ENCODE data around the gene CD4.
"Not testable (repeated sequence)": the region's sequence is repeated elsewhere in the genome, so short reads cannot be mapped to it uniquely, and the experiment has no call there.

The CD4 gene

DNA sequence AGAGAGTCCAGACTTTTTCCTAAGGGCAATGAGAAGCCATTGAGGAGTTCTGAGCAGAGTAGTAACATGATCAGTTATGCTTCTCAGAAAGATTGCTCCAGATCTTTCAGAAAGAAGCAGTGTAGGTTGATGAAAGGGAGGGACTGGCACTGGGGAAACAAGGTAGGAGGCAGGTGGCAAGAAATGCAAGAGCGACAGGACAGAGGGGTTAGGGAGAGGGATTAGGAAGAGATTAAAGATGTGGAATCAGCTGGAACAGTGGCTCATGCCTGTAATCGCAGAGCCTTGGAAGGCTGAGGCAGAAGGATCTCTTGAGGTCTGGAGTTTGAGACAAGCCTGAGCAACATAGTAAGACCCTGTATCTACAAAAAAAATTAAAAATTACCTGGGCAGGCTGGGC lies 58.3 kb downstream of the CD4 start:
- no peak for DNase-seq

DNA sequence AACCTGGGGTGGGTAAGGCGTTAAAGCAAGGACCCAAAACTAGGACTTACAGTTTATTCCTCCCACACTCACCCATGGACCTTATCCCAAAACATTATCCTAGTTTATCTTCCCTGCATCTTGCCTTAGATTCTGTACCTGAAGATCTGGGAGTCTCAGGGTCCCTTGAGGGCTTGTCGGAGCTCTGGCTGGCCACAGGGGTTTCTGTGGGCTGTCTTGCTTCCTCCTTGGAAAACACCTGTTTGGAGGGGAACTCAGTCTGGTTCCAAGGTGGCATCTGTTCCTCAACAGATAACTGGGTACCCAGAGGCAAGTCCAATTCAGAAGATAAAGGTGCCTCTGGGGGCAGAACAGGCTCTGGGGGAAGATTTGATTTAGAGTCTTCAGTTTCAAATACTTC lies 60.1 kb downstream of the CD4 start:
- DNase-seq = no peak

DNA sequence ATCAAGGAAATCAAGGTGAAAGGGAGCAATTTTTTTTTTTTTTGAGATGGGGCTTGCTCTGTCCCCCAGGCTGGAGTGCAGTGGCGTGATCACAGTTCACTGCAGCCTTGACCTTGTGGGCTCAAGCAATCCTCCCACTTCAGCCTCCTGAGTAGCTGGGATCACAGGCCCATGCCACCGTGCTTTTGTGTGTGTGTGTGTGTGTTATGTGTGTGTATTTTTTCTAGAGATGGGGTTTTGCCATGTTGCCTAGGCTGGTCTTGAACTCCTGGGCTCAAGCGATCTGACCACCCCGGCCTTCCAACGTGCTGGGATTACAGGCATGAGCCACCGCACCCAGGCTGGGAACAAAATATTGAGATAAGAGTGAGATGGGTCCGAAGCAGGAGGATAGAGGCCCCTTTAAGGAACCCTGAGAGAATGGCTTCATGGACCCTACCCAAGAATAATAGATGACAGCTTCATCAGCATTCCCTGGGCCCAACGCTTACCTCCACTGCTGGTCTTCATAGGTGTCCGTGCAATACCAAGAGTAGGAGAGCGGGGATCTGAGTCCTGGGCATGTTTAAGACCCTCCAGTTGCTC lies 60.7 kb downstream of the CD4 start:
- no peak for DNase-seq

DNA sequence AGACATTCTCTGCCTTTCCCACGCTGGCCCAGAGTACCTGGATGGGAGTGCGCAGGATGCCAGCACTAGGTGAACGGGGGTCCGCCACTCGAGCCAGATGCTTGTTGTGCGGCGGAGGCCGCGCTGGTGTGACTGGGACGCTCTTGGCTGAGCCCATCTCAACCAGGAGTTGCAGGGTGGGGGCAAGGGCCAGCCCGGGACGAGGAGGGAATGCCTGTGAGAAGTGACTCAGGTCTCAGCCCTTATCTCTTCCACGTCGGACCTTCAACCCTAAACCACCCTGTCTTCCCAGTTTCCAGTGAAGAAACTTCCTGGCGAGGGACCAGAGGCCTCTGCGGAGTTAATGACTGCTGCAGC lies 61.4 kb downstream of the CD4 start:
- peak in 1 of 14 donors; percentile 51 for DNase-seq

DNA sequence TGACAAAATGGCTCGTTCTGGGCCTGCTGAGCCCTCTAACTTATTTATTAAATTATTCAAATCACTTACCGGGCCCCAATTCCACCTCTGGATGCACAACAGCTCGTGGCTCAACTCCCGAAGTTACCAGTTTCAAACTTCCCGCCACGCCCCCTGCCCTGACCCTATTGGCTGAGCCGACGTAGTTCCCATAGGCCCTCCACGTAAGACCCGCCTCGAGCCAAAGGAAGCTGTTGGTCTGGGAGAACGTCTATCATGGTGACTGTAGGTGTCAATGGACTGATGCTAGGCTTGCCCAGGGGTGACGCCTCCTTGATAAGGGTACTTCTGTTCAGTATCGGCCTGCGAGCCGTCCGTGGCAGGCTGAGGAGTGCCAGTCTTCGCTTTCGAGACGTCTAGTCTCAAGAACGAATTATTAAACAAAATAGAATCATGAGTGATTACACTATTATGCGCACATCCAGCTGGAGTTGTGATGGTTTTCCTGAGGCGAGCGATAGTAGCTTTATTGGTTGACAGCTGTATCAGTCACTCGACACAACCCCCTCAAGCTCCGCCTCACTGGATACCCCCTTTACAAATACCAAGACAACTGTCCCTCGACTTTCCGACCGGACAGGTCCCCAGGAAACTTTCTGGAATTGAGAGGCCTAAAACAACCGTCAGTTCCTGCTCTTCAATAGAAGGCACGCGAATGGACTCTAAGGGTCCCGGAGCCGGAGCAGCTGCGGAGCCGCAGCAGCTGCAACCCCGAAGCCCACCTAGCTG lies 62.0 kb downstream of the CD4 start, which contains the start of gene CDCA3:
Gene CDCA3, minus strand, starts transcription at position 134 of the 768 bp plus-strand sequence. CDS start 334 bp downstream, outside the sequence.
- DNase-seq = peak in 13 of 14 donors; percentile 47 to 94 (median 87)

DNA sequence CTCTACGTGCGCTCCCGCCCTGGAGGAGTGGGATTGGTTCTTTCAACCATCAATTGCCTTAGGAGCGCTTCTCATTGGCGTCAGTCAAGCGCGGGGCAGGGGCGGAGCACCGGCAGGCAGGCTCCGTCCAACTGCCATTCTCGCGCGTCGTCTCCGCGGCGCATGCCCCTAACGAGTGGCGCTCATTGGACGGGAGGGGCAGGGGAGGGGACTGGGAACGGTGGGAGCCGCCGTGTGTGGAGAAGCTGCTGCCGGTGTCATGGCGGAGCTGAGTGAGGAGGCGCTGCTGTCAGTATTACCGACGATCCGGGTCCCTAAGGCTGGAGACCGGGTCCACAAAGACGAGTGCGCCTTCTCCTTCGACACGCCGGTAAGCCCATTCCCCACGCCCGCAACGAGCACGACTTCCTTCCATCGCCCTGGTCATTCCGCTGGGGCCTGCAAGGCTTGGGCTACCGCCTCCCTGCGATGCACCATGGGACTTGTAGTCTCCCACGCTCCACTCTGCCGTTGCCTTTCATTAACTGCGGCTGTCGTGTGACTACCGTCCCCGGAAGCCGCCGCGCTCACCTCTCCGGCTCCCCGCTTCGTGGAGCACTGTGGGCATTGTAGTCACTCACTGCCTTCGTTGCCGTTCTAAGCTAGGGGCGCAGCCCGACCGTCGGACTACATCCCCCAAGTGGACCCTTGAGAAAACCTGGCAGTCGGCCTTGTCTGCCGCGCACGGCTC lies 62.8 kb downstream of the CD4 start, which contains the start of gene USP5:
Gene USP5, plus strand, starts transcription at position 230 of the 730 bp plus-strand sequence. Its CDS starts 30 bp downstream, at position 260.
- DNase-seq = peak; percentile 98 to 100 (median 100)

DNA sequence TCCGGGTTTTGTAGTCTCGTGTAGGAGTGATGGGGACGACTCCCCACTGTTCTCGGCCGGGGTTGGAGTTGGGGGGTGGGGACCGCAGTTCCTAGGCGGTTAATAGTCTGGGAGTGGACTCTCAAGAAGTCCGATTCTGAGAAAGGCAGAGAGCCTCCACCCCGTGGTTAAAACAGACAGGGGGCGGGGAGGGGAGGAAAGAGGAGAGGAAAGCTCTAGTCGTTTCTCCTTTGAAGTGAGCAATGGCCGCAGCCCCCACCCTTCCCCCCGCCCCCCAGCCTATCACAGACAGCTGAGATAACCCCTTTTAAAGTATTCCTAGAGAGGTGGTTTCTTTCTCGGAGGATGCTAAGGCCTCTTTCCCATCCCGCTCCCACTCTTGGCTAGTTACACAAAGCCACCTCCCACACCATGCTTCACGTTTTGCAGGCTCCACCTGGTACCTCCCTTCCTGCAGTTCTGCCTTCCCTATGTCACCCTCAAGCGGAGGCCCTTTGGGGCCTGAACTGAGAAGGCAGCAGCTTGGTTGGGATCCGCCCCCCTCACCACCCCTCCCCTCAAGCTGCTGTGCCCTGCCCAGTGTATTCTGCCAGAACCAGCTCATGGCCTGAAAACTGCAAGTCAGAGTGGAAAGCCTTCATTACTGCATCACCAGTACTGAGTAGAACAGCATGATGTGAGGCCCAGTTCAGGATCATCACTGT lies 63.5 kb downstream of the CD4 start:
- DNase-seq = peak in 8 of 14 donors; percentile 50 to 72 (median 60)

DNA sequence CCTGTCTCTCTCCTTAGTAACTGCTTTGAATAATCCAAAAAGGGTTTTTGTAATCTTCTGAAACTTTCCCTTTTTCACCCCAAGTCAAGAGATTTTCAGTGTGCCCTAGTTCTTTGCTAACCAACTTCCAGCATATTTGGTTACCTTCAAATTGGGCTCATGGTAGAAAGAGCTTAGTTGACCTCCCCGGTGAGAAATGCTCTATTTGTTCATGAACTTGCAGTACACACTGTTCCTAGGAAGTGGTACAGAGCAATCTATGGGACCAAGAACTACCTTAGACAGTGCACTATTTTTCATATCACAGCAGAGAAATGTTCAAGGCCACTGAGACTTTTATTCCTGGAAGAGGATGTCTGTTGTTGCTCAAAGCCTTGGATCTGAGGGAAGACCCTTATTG lies 64.3 kb downstream of the CD4 start:
- DNase-seq = no peak

DNA sequence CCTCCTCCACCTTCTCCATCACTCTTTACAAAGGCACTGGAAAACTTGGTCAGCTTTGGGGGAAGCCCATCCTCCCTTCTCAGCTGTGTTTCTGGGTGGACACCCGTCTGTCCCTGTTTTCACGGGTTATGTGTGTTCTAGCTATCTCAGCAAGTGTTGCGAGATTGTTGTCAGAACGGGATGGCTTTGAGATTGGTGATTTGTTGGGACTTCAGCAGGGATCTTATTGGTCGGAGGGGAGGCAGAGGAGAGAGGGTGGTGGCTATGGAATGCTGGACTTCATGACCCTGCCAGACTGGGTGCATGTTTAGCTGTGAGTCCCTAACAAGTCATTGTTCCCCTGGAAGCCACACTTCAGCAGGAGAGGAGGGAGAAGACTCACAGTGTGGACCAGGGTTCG lies 64.7 kb downstream of the CD4 start:
- no peak for DNase-seq

DNA sequence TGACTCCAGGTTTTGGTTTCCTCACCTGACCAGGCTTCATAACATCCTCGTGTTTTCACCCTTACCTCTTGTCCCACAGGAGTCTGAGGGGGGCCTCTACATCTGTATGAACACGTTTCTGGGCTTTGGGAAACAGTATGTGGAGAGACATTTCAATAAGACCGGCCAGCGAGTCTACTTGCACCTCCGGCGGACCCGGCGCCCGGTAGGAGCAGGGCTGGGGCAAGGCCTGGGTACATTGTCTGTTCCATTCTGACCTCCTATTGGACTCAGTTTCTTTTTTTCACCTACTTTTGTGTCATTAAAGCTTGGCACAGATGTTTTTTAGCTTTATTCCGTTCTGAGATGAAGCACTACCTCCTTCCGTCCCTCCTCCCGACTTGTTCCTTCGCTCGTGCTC lies 66.0 kb downstream of the CD4 start:
- DNase-seq = no peak

DNA sequence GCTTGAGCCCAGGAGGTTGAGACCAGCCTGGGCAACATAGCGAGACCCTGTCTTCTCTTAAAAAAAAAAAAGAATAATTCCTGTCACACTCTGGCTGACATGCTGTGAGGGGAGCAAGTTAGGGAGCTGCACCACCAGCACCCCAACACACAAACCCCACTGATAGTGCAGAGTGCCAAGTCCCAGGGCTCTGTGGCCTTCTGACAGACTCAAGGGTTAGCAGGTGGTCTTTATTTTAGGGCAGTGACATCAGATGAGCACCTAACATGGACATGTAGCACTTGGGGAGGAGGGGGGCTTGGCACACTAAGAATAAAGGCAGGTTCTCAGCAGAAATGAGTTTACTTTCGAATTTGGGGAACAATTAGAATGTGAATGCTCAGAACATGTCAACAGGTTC lies 69.5 kb downstream of the CD4 start:
- no peak for DNase-seq

DNA sequence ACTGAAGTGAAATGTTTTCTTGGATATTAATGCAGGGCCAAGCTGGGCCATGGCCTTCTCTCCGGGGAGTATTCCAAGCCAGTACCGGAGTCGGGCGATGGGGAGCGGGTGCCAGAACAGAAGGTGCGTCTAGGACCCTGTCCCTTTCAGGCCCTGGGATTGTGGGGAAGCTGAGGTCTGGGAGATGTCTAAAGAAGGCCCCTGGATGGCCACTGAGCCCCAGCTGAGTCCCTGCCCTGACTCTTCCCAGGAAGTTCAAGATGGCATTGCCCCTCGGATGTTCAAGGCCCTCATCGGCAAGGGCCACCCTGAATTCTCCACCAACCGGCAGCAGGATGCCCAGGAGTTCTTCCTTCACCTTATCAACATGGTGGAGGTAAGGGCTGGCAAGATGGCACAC lies 70.8 kb downstream of the CD4 start:
- DNase-seq = no peak

DNA sequence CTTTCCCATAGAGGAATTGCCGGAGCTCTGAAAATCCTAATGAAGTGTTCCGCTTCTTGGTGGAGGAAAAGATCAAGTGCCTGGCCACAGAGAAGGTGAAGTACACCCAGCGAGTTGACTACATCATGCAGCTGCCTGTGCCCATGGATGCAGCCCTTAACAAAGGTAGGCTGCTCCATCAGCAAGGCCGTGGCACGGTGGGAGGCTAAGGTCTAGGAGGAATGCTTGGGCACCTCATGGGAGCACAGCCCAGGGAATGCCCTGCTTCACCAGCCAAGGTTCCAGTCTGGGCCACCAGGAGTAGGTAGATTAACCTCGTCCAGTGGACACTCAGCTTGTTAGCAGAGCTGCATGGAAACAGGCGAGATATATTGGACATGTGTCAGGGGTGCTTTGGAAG lies 71.6 kb downstream of the CD4 start:
- no peak for DNase-seq

DNA sequence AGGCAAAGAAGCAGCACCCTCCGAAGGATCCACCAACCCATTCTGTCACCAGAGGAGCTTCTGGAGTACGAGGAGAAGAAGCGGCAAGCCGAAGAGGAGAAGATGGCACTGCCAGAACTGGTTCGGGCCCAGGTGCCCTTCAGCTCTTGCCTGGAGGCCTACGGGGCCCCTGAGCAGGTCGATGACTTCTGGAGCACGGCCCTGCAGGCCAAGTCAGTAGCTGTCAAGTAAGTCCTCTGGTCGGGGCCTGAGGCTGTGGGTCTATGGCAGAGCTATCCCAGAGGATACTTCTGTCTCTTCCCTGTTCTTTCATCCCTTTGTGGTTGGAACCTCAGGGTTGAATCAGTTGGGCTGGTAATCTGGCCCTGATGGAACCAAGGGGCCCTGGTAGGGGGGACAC lies 72.1 kb downstream of the CD4 start:
- no peak for DNase-seq

DNA sequence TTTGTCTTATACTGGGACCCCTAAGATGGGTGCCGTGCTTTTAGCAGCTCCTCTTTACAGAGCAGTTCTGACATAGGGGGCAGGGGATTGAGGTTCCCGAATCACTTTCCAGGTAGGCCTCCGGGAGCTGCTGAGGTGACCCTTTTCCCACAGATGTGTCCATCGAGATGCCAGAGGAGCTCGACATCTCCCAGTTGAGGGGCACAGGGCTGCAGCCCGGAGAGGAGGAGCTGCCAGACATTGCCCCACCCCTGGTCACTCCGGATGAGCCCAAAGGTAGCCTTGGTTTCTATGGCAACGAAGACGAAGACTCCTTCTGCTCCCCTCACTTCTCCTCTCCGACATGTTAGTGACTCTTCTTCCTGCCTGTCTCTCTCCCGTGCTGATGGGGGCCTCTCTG lies 73.7 kb downstream of the CD4 start:
- DNase-seq = no peak

DNA sequence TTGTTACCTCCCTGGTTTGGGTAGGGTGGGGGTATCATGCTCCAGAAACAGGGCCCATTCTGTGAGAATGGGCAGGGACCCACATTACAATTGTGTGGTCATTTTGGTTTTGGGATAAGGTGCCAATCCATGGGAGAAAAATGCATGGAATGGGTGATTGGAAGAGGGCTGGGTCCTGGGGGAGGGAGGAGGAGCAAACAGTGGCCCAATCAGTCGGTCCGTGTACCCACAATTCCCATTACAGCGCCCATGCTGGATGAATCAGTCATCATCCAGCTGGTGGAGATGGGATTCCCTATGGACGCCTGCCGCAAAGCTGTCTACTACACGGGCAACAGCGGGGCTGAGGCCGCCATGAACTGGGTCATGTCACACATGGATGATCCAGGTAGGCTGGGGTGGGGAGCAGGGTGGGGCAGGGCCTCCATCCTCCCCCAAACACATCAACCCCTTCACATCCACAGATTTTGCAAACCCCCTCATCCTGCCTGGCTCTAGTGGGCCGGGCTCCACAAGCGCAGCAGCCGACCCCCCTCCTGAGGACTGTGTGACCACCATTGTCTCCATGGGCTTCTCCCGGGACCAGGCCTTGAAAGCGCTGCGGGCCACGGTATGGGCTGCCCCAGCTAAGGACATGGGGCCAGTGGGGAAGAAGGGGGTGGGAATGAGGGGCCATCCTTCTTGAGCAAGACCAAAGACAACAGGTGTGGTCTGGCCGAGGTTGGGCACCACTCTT lies 74.4 kb downstream of the CD4 start:
- DNase-seq = no peak

DNA sequence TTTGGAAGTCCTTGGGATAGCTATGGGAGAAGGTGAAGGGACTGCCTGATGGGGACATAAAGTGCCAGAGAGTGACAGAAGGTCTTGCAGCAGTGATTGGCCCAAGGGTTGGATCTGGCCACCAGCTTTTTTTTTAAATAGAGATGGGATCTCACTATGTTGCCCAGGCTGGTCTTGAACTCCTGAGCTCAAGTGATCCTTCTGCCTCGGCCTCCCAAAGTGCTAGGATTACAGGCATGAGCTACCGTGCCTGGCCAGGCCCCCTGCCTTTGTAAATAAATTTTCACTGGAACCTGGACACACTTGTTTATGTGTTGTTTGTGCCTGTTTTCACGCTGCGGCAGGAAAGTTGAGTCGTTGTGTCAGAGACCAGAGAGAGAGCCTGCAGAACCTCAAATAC lies 76.0 kb downstream of the CD4 start:
- DNase-seq = not testable (repeated sequence)

DNA sequence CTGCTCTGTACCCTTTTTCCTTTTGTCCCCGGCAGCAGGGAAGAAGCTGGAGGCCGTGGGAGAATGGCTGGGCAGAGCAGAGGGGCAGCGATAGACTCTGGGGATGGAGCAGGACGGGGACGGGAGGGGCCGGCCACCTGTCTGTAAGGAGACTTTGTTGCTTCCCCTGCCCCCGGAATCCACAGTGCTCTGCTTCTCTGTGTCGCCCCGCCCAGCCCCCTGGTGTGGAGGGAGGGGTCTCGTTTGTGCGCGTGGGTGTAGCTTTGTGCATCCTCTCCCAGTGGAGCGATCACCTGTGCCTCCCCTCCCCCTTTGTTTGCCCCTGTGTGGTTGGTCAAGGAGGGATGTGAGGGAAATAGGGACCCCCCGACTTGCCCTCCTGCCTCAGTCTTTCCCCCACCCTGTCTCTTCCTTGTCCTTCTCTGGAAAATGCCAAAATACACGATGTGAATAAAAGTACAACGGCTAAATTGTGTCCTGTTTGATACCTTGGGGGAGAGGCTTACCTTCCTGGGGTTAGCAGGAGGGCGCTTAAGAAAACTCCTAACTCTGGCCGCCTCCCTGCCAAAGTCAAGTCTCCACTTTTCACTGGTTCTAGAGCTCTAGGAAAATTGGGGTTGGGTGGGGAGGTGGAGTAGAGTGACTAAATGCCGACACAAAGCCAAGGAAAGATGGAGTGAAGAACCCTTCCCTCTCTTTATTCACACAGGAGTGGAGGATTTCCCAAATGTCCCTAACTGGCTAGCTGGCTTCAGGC lies 77.0 kb downstream of the CD4 start:
- no peak for DNase-seq

DNA sequence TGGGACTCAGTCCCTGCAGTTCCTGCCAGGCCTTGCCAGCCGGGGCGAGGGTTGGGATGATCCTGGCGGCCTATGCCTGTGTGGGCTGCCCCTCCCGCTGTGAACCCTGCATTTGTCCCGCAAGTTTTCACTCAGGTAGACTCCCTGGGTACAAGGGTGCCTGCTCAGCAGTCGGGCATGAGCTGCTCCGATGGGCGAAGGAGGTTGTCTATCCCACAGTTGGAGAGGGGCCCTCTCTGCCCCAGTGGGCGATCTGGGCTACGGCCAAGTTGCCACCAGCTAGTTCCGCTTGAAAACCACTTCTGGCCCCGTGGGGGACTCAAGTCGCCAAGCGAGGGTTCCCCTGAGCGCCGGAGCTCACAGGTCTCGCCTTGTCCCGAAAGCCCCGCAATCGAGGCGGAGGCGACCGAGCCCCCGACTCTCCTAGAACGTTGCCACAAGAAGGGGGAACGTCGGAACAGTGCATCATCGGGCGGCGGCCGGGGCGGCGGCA lies 77.6 kb downstream of the CD4 start:
- DNase-seq = peak in 10 of 14 donors; percentile 25 to 80 (median 64)

DNA sequence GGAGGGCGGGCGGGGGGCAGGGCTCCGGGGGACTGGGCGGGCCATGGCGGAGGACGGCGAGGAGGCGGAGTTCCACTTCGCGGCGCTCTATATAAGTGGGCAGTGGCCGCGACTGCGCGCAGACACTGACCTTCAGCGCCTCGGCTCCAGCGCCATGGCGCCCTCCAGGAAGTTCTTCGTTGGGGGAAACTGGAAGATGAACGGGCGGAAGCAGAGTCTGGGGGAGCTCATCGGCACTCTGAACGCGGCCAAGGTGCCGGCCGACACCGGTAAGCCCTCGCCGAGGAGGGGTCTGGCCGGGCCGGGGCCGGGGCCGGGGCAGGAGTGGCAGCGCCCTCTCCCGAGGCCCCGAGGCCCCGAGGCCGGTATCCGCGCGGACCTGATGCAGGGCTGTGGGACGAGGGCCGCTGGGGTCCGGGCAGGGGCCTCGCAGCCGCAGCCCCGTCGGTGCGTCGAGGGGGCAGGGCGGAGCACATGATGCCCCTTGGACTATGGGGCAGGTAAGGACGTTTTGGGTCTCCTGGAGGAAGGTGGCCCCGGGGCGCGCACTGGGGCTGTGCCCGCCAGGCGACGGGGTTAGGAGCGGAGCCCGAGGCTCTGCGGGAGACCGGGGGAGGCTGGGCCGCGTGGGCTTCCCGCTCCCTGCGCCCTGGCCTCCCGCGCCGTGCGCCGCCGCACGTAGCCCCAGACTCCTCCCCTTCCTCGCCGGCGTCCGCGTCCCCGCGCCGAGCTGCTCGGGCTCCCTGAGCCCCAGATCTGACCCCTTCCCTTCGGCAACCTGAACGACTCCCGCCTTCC lies 78.3 kb downstream of the CD4 start, which contains the start of gene TPI1:
Gene TPI1, plus strand, starts transcription at position 119 of the 798 bp plus-strand sequence. Its CDS starts 36 bp downstream, at position 155.
- DNase-seq = peak in 11 of 14 donors; percentile 66 to 86 (median 77)

Data from C1 segment of cervical spinal cord (tissue), 14 donors.